Muscle layer of duodenum (tissue), 2 donors: Measurements from ENCODE around the gene RBKS.

Experiments used
- H3K27ac ChIP-seq: one replicate; pipeline ENCODE4 v1.7.0; 2013; ENCODE audit warnings: mild to moderate bottlenecking, low read length
- H3K27me3 ChIP-seq: one replicate; pipeline ENCODE4 v1.7.0; 2013; ENCODE audit warnings: low read depth, mild to moderate bottlenecking, control low read depth, low read length
- H3K36me3 ChIP-seq, 2 donors: one replicate each; pipeline ENCODE4 v1.7.0; 2013; ENCODE audit warnings: low read length in 2 of 2, control low read depth in 1 of 2, mild to moderate bottlenecking in 1 of 2; ENCODE audit not compliant: insufficient read depth in 2 of 2, control insufficient read depth in 1 of 2
- H3K4me1 ChIP-seq, 2 donors: one replicate each; pipeline ENCODE4 v1.7.0; 2013; ENCODE audit warnings: low read length in 2 of 2, mild to moderate bottlenecking in 2 of 2, control low read depth in 1 of 2, moderate library complexity in 1 of 2; ENCODE audit not compliant: insufficient read depth in 2 of 2, control insufficient read depth in 1 of 2
- H3K4me3 ChIP-seq, 2 donors: one replicate each; pipeline ENCODE4 v1.7.0; 2013; ENCODE audit warnings: low read length in 2 of 2, low read depth in 1 of 2, mild to moderate bottlenecking in 1 of 2
- H3K9me3 ChIP-seq, 2 donors: one replicate each; pipeline ENCODE4 v1.7.0; 2013; ENCODE audit warnings: low read length in 2 of 2, control low read depth in 1 of 2, mild to moderate bottlenecking in 1 of 2; ENCODE audit not compliant: control insufficient read depth in 1 of 2
- donor health status: healthy.

The RBKS gene

DNA sequence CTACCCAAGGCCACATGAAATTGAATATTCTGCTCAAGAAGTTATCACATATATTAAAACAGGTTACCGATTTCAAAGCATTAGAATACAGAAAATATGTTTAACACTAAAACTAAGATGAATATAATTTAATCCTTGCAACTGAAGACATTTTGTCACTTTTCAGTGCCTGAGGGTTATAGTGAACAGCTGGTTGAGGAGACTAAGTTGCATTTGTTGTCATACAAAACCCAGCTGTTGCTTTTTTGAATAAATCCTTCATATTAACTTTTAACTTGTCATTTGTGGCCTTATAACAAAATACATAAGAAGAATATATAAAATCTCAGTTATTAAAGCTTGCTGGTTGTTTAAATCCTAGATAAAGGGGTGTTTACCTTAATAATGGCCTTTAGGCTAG is 37.5 kb downstream of the RBKS start:
- no peak overlapping the region for H3K27ac ChIP-seq
- peaks cover 0 to 3% of the 10 kb centered on the region in 2 donors for H3K4me1 ChIP-seq
- H3K27me3 ChIP-seq, result no peaks in the 10 kb centered on the region
- peaks cover 0 to 2% of the 10 kb centered on the region in 2 donors for H3K9me3 ChIP-seq
- no peak overlapping the region for H3K4me3 ChIP-seq
- peaks cover 0 to under 1% of the 10 kb centered on the region in 2 donors for H3K36me3 ChIP-seq

DNA sequence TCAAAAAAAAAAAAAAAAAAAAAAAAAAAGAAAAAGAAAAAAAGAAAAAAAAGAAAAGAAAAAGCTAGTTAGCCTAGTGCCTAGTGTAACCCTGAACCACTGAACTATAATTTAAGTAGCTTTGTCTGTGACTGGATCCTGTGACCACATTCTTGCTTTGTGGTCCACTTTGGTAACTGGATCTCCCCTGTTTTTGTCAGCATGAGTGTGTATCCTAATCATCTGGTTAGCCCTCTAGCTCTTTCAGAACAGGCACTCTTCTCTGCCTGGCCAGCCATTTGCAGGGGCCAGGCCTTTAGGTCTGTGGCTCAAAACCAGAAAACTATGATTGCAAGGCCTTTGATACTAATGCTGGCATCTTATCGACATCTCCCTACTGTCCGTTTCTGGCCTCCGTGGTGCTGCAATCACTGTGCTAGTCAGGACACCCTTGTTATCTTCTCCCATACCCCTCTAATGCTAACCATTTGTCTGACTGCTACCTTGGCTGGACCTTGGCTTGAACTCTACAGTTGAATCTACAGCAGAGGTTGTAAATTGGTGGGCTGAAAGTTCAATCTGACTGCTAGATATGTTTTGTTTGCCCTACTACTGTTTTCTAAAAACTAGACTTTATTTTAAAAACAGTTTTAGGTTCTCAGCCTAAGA is 40.5 kb downstream of the RBKS start:
- no peaks in the 10 kb centered on the region for H3K27me3 ChIP-seq
- H3K36me3 ChIP-seq, result no peaks in the 10 kb centered on the region
- H3K4me3 ChIP-seq, result no peak overlapping the region
- H3K9me3 ChIP-seq, result no peaks in the 10 kb centered on the region
- no peak overlapping the region for H3K27ac ChIP-seq
- no peaks in the 10 kb centered on the region for H3K4me1 ChIP-seq

DNA sequence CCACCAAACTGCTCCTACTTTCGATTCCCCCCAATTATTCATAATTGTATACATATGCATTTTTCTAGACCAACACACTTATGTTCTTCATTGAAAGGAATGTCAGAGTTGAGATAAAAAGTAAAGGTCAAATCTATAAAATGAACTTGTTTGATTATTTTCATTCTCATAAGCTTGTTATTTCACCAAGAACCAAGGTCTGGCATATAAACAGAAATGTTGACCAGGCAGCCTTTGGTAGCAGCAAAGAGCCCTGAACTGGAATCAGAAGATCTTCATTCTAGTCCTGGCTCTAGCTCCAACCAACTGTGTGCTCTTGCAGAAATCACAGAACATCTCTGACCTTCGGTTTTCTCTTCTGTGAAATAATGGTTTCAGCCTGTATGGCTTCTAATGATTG is 42.9 kb downstream of the RBKS start:
- H3K27ac ChIP-seq, result no peak overlapping the region
- no peaks in the 10 kb centered on the region for H3K9me3 ChIP-seq
- no peaks in the 10 kb centered on the region for H3K4me1 ChIP-seq
- no peaks in the 10 kb centered on the region for H3K27me3 ChIP-seq
- no peaks in the 10 kb centered on the region for H3K36me3 ChIP-seq
- no peak overlapping the region for H3K4me3 ChIP-seq

DNA sequence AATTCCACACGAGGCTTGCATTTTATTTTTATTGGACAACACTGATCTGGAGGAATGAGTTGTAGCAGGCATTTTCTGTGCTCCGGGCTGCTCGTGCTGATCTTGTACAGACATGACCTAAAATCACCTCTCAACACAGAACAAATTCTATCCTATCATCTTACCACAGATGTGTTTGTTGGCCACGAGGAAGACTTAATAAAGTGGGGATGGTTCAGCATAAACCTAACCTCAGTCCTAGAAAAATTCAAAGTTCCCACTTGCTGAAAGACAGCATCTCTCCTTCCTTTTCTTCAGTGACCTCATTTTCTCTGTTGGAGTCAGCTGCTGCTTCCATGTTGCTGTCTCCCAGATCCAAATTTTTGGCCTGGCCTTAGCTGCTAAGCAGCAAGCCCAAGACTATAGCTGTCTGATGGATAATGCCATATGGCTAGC is 45.3 kb downstream of the RBKS start:
- no peaks in the 10 kb centered on the region for H3K27me3 ChIP-seq
- no peaks in the 10 kb centered on the region for H3K36me3 ChIP-seq
- no peak overlapping the region for H3K4me3 ChIP-seq
- no peaks in the 10 kb centered on the region for H3K9me3 ChIP-seq
- peak overlapping the region; percentile 26 for H3K27ac ChIP-seq
- no peaks in the 10 kb centered on the region for H3K4me1 ChIP-seq

DNA sequence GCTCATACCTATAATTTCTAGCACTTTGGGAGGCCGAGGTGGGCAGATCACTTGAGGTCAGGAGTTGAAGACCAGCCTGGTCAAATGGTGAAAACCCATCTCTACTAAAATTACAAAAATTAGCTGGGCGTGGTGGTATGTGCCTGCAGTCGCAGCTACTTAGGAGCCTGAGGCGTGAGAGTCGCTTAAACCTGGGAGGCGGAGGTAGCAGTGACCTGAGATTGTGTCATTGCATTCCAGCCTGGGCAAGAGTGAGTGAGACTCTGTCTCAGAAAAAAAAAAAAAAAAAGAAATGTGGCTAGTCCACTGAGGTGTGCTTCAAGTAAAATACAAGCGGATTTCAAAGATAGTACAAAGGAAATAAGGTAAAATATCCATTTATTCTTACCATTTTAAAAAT is 46.2 kb downstream of the RBKS start:
- H3K27ac ChIP-seq, result no peak overlapping the region
- H3K27me3 ChIP-seq, result no peaks in the 10 kb centered on the region
- H3K4me1 ChIP-seq, result no peaks in the 10 kb centered on the region
- H3K9me3 ChIP-seq, result no peaks in the 10 kb centered on the region
- no peak overlapping the region for H3K4me3 ChIP-seq
- no peaks in the 10 kb centered on the region for H3K36me3 ChIP-seq

DNA sequence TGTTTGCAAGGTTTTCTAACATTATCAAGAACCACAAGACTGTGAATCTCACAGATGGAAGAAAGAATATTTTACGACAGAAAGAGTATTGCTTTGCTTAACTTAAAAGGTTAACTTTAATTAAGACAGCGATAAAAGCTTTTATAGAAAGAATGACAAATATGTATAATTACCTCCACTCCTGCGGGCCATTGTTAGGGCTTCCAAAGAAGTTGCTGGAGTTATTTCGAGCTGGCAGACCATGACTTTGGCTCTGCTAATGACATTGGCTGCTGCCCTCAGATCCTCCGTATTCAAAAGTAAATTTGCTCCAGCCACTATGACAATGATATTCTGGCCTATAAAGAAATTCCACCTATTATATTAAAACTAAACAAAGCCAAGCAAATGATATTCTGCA is 47.3 kb downstream of the RBKS start:
- Histone ChIP-seq H3K27ac (no peak overlapping the region), H3K4me1 (no peaks in the 10 kb centered on the region), H3K27me3 (no peaks in the 10 kb centered on the region), H3K4me3 (no peak overlapping the region), H3K36me3 (no peaks in the 10 kb centered on the region), H3K9me3 (no peaks in the 10 kb centered on the region)

DNA sequence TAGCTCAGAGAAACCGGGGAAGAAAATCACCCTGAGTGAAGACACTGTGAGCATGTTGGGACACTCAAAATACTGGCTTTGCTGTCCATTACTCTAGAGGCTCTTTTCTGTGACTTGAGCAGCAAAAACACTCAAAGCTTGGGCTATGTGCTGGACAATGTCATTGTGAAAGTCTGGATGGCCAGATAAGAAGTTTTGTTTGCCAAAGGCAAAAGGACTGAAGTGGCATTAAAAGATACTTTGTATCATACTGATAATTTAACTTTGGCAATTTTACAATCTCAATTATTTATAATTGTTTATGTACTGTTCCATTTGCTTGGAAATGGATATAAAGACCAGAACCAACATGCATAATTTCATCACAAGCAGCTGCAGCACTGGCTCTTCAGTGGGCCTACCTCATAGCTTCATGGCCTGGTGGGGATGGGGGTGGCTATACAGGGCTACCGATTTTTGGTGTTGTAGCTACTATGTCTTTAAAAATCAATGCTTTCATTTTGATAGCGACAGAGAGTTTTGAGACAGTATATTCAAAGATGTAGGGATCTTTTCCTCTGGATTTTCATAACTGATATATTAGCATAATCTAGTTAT is 51.1 kb downstream of the RBKS start:
- Histone ChIP-seq H3K4me3 (no peak overlapping the region), H3K36me3 (no peaks in the 10 kb centered on the region), H3K27me3 (no peaks in the 10 kb centered on the region), H3K9me3 (no peaks in the 10 kb centered on the region), H3K4me1 (no peaks in the 10 kb centered on the region), H3K27ac (no peak overlapping the region)

DNA sequence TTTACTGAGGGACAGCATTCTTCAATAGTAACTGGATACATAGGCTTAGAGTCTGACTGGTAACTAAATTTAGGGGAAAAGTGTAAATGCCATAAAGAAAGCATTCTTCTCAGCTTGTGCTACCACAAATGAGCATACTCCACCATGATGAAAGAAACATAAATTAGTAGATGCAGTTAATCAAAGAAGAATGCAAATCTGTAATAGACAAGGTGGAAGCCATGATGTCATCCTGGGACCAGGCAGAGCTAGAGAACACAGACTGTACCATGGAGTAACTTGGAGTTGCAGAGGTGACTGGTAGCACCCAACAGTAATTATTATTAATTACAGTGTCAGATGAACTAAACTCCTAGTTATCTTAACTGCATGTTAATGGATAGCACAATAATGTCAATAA is 51.7 kb downstream of the RBKS start:
- no peaks in the 10 kb centered on the region for H3K27me3 ChIP-seq
- no peak overlapping the region for H3K27ac ChIP-seq
- no peaks in the 10 kb centered on the region for H3K4me1 ChIP-seq
- no peaks in the 10 kb centered on the region for H3K9me3 ChIP-seq
- no peaks in the 10 kb centered on the region for H3K36me3 ChIP-seq
- no peak overlapping the region for H3K4me3 ChIP-seq

DNA sequence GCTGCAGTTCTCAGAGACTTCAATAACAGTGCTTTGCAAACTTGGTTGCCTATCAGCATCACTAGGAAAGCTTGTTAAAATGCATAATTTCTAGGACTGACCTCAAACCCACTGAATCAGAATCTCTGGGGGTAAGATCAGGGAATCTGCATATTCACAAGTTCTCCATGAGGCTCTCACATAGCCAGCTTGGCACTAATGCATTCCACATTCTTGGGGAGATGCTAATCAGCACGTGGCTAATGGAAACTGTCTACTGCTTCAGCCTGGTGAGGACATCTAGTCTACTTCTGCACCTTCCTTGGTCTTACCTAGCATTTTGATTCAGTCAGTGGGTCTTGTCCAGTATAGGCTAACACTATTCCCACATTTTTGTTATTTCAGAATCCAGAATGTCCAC is 56.3 kb downstream of the RBKS start:
- Histone ChIP-seq H3K4me1 (no peaks in the 10 kb centered on the region), H3K9me3 (peaks cover 0 to 3% of the 10 kb centered on the region in 2 donors), H3K27ac (no peak overlapping the region), H3K36me3 (peaks cover 0 to 7% of the 10 kb centered on the region in 2 donors), H3K27me3 (no peaks in the 10 kb centered on the region), H3K4me3 (no peak overlapping the region)

DNA sequence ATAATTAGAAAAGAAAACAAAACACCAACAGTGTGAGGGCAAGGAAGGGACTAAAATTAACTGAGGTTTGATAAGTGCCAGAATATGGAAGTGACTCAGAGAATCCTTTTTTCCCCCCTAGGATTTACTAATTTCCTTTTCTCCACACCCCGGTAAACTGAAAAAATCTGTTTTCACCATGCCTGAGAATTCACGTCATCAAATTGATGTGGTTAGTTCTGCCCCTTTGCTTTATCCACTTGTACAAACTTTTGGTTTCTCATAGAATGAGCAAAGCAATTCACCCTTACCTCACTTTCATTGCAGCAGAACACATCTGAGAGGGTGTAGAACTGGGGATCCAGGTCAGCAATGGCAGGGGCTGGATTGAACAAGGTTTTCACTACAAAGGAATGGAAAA is 57.8 kb downstream of the RBKS start:
- H3K36me3 ChIP-seq, result peaks cover 0 to 7% of the 10 kb centered on the region in 2 donors
- no peaks in the 10 kb centered on the region for H3K27me3 ChIP-seq
- H3K4me3 ChIP-seq, result no peak overlapping the region
- H3K4me1 ChIP-seq, result no peaks in the 10 kb centered on the region
- H3K9me3 ChIP-seq, result peaks cover 0 to 3% of the 10 kb centered on the region in 2 donors
- no peak overlapping the region for H3K27ac ChIP-seq

DNA sequence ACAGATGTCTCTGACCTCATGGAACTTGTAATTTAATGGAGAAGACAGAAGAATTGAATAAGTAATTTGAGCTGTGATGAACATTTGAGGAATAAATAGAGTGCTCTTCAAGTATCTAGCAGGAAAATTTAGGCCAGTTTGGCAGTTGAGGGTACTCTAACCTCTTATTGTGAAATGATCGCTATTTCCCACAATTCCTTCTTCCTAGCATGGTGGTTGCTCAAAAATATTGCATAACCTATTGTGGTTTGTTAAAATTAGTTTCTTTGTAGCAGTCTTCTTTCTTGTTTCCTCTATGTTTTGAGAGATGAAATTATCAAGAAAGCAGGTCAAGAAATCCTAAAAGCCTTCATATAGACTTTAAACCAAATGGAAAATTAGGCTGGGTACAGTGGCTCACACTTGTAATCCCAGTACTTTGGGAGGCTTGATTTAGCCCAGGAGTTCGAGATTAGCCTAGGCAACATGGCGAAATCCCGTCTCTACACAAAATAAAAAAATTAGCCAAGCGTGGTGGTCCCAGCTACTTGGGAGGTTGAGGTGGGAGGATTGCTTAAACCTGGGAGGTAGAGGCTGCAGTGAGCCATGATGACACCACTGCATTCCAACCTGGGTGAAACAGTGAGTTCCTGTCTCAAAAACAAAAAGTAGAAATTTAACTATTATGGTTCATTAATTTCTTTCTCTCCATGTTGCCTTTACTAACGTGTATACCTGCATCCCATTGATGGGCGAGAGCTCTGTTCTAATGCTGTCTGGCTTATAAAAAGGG is 58.7 kb downstream of the RBKS start:
- H3K36me3 ChIP-seq, result peaks cover 0 to 7% of the 10 kb centered on the region in 2 donors
- H3K27ac ChIP-seq, result no peak overlapping the region
- H3K4me3 ChIP-seq, result no peak overlapping the region
- H3K4me1 ChIP-seq, result no peaks in the 10 kb centered on the region
- H3K9me3 ChIP-seq, result peaks cover 0 to 3% of the 10 kb centered on the region in 2 donors
- H3K27me3 ChIP-seq, result no peaks in the 10 kb centered on the region
